ENCODE measurements around the gene RNF157.

RNF157 gene

GRCh38 chr17:76170114-76170513, 70.2 kb downstream of the RNF157 start:
- no peak for DNase-seq (ENCODE audit: extremely low spot score)
- ChIA-PET CTCF (interaction anchor here (0.6 to 0.9 kb wide), 2 partner anchors 10 to 59 kb away, joined by 3 to 5 read pairs; no protein-coding TSS in a partner anchor), POLR2A (no interaction called here)
- no peak for TF ChIP-seq HDGF (IDR thresholded peaks at IDR 0.05; ENCODE audit: borderline replicate concordance)
- no peak for TF ChIP-seq FOXK2 (IDR thresholded peaks at IDR 0.05)
- TF ChIP-seq FOXA1 (IDR thresholded peaks at IDR 0.05), result no peak
- TF ChIP-seq BHLHE40 (IDR thresholded peaks at IDR 0.05; ENCODE audit: borderline replicate concordance), result no peak
- TF ChIP-seq LEF1 (IDR thresholded peaks at IDR 0.05; ENCODE audit: borderline replicate concordance), result no peak
- no peak for TF ChIP-seq ELF4 (IDR thresholded peaks at IDR 0.05)
- TF ChIP-seq ARNT (IDR thresholded peaks at IDR 0.05), result no peak
- no peak for TF ChIP-seq L3MBTL2 (conservative IDR thresholded peaks at IDR 0.05)
- TF ChIP-seq ZNF384 (IDR thresholded peaks at IDR 0.05), result no peak
- no peak for TF ChIP-seq FOXM1 (IDR thresholded peaks at IDR 0.05; ENCODE audit: borderline replicate concordance)
- no peak for TF ChIP-seq SUZ12 (IDR thresholded peaks at IDR 0.05)

- DNase-seq (ENCODE audit: extremely low spot score), result no peak
- TF ChIP-seq FOXM1 (IDR thresholded peaks at IDR 0.05; ENCODE audit: borderline replicate concordance) (no peak), LEF1 (IDR thresholded peaks at IDR 0.05; ENCODE audit: borderline replicate concordance) (no peak), BHLHE40 (IDR thresholded peaks at IDR 0.05; ENCODE audit: borderline replicate concordance) (no peak), CTBP1 (IDR thresholded peaks at IDR 0.05; ENCODE audit: borderline replicate concordance) (no peak), L3MBTL2 (conservative IDR thresholded peaks at IDR 0.05) (no peak), TARDBP (IDR thresholded peaks at IDR 0.05) (no peak), SUZ12 (IDR thresholded peaks at IDR 0.05) (no peak), FOXK2 (IDR thresholded peaks at IDR 0.05) (no peak), SP1 (IDR thresholded peaks at IDR 0.05) (no peak), ZNF384 (IDR thresholded peaks at IDR 0.05) (no peak)
- POLR2A ChIA-PET, result no interaction called here
- CTCF ChIA-PET, result interaction anchor here (0.6 to 0.9 kb wide), 5 partner anchors 11 to 856 kb away, joined by 3 to 8 read pairs (median 3); no protein-coding TSS in a partner anchor
Measured at GRCh38 chr17:76166906-76167305, 73.4 kb downstream of the RNF157 start.

- ChIA-PET POLR2A (no interaction called here), CTCF (interaction anchor here (0.6 to 0.9 kb wide), 5 partner anchors 12 to 855 kb away, joined by 3 to 8 read pairs (median 3); no protein-coding TSS in a partner anchor)
- TF ChIP-seq FOXM1 (IDR thresholded peaks at IDR 0.05; ENCODE audit: borderline replicate concordance) (no peak), ARNT (IDR thresholded peaks at IDR 0.05) (no peak), CTBP1 (IDR thresholded peaks at IDR 0.05; ENCODE audit: borderline replicate concordance) (no peak), LEF1 (IDR thresholded peaks at IDR 0.05; ENCODE audit: borderline replicate concordance) (no peak), HDGF (IDR thresholded peaks at IDR 0.05; ENCODE audit: borderline replicate concordance) (no peak), L3MBTL2 (conservative IDR thresholded peaks at IDR 0.05) (no peak)
- DNase-seq (ENCODE audit: extremely low spot score), result no peak
Measured at GRCh38 chr17:76166168-76166567, 74.1 kb downstream of the RNF157 start.

- TF ChIP-seq LEF1 (IDR thresholded peaks at IDR 0.05; ENCODE audit: borderline replicate concordance), result no peak
- TF ChIP-seq SP1 (IDR thresholded peaks at IDR 0.05), result no peak
- TF ChIP-seq ARNT (IDR thresholded peaks at IDR 0.05), result no peak
- no peak for TF ChIP-seq FOXM1 (IDR thresholded peaks at IDR 0.05; ENCODE audit: borderline replicate concordance)
- no peak for TF ChIP-seq CTBP1 (IDR thresholded peaks at IDR 0.05; ENCODE audit: borderline replicate concordance)
- no peak for TF ChIP-seq FOXA1 (IDR thresholded peaks at IDR 0.05)
- no peak for TF ChIP-seq NFRKB (IDR thresholded peaks at IDR 0.05)
- TF ChIP-seq FOXK2 (IDR thresholded peaks at IDR 0.05), result no peak
- no peak for TF ChIP-seq SUZ12 (IDR thresholded peaks at IDR 0.05)
- no peak for TF ChIP-seq BHLHE40 (IDR thresholded peaks at IDR 0.05; ENCODE audit: borderline replicate concordance)
- no peak for TF ChIP-seq ZNF384 (IDR thresholded peaks at IDR 0.05)
- no peak for DNase-seq (ENCODE audit: extremely low spot score)
- POLR2A ChIA-PET, result no interaction called here
- CTCF ChIA-PET, result no interaction called here
Measured at GRCh38 chr17:76164331-76164730, 76.0 kb downstream of the RNF157 start.

GRCh38 chr17:76163919-76164318, 76.4 kb downstream of the RNF157 start:
- no peak for DNase-seq (ENCODE audit: extremely low spot score)
- ChIA-PET CTCF (no interaction called here), POLR2A (no interaction called here)
- no peak for TF ChIP-seq NFRKB (IDR thresholded peaks at IDR 0.05)
- no peak for TF ChIP-seq ELF4 (IDR thresholded peaks at IDR 0.05)
- no peak for TF ChIP-seq FOXM1 (IDR thresholded peaks at IDR 0.05; ENCODE audit: borderline replicate concordance)
- TF ChIP-seq L3MBTL2 (conservative IDR thresholded peaks at IDR 0.05), result no peak
- TF ChIP-seq CTBP1 (IDR thresholded peaks at IDR 0.05; ENCODE audit: borderline replicate concordance), result no peak
- no peak for TF ChIP-seq FOXK2 (IDR thresholded peaks at IDR 0.05)
- TF ChIP-seq LEF1 (IDR thresholded peaks at IDR 0.05; ENCODE audit: borderline replicate concordance), result no peak
- TF ChIP-seq ZNF384 (IDR thresholded peaks at IDR 0.05), result no peak
- TF ChIP-seq SP1 (IDR thresholded peaks at IDR 0.05), result no peak
- no peak for TF ChIP-seq TARDBP (IDR thresholded peaks at IDR 0.05)
- TF ChIP-seq PKNOX1 (IDR thresholded peaks at IDR 0.05), result no peak
- TF ChIP-seq BHLHE40 (IDR thresholded peaks at IDR 0.05; ENCODE audit: borderline replicate concordance), result no peak

- TF ChIP-seq PKNOX1 (IDR thresholded peaks at IDR 0.05), result no peak
- no peak for TF ChIP-seq SUZ12 (IDR thresholded peaks at IDR 0.05)
- TF ChIP-seq BHLHE40 (IDR thresholded peaks at IDR 0.05; ENCODE audit: borderline replicate concordance), result no peak
- no peak for TF ChIP-seq FOXK2 (IDR thresholded peaks at IDR 0.05)
- no peak for TF ChIP-seq L3MBTL2 (conservative IDR thresholded peaks at IDR 0.05)
- TF ChIP-seq CTBP1 (IDR thresholded peaks at IDR 0.05; ENCODE audit: borderline replicate concordance), result no peak
- TF ChIP-seq FOXA1 (IDR thresholded peaks at IDR 0.05), result no peak
- ChIA-PET POLR2A (no interaction called here), CTCF (interaction anchor here (1.0 kb wide), 1 partner anchor 118 kb away, joined by 4 read pairs; no protein-coding TSS in a partner anchor)
- no peak for DNase-seq (ENCODE audit: extremely low spot score)
Measured at GRCh38 chr17:76161619-76162266, 78.5 kb downstream of the RNF157 start.

Data from HEK293T (cell line).